Measurements from ENCODE around the gene FMNL2.
"Not testable (repeated sequence)": the region's sequence is repeated elsewhere in the genome, so short reads cannot be mapped to it uniquely, and the experiment has no call there.

FMNL2 gene

GRCh38 chr2:152470861-152471854 is 136.2 kb downstream of the FMNL2 start:
- DNase-seq (ENCODE audit: low spot score), result no peak

- DNase-seq (ENCODE audit: low spot score), result no peak
These were observed 137.5 kb downstream of the FMNL2 start for GRCh38 chr2:152472481-152472887.

- DNase-seq (ENCODE audit: low spot score), result no peak
These were observed 138.3 kb downstream of the FMNL2 start for GRCh38 chr2:152473151-152473857.

DNA sequence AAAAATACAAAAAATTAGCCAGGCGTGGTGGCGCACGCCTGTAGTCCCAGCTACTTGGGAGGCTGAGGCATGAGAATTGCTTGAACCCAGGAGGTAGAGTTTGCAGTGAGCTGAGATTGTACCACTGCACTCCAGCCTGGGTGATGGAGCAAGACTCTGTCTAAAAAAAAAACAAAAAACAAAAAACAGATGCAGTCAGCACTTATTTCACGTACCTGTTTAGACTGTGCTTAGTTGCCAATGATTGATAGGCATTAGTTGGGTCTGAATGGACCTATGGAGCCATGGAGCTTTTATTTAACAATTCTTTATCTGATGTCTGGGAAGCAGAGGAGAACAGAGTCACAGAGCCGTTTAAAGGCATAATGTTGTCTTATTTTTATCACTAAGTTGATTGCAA is 139.5 kb downstream of the FMNL2 start:
- DNase-seq (ENCODE audit: low spot score), result not testable (repeated sequence)

DNA sequence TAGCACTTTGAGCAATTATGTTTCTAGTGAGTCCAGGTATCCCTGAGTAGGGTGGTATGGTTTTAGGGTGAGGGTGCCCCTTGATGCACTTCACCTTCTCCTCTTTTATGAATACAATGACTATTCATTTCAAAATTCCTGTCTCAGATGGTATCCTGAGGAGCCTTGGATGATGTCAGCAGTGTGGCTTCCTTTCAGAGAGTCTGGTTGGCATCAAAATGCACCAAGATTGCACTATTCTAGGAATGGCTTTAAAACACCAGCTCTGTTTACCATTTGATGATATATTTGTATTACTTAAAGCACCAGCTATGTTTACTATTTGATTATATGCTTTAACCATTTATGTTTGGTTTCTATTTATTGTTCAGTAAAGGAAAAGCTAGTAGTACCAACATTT is 141.0 kb downstream of the FMNL2 start:
- DNase-seq (ENCODE audit: low spot score), result no peak

DNA sequence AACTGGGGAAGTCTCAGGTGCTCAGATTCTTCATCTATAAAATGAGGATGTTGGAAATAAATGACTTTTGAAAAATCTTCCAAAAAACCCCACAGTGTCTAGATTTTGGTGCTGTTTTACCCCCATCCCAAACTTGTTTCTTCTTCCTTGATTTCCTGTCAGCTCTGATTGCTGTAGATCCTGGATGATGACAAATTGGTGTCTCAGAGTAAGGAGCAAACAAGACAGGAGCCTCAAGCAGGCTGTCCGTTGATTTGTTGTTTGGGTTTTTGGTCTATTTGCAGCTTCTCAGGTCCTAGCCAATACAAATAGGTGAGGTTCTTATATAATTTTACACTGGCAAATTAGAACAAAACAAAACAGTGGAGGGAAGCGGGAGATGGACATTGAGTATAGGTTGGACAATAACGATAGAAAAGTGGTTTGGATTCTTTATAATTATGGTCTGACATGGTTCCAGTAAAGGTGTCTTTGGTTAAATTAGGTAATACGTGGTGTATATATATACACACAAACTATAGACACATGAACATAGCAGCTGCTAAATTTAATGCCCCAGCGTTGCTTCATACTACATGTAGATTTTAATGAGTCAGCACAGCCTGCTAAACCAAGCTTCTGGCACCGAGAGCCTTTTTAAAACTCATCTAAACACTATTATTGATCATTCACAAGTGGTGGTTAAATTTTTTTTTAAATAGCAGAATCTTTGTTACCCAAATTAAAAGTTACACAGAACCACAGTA is 142.5 kb downstream of the FMNL2 start:
- DNase-seq (ENCODE audit: low spot score), result no peak

GRCh38 chr2:152479282-152479681 is 144.3 kb downstream of the FMNL2 start:
- DNase-seq (ENCODE audit: low spot score), result no peak

- DNase-seq (ENCODE audit: low spot score), result no peak
These were observed 145.9 kb downstream of the FMNL2 start for GRCh38 chr2:152480821-152481399.

DNA sequence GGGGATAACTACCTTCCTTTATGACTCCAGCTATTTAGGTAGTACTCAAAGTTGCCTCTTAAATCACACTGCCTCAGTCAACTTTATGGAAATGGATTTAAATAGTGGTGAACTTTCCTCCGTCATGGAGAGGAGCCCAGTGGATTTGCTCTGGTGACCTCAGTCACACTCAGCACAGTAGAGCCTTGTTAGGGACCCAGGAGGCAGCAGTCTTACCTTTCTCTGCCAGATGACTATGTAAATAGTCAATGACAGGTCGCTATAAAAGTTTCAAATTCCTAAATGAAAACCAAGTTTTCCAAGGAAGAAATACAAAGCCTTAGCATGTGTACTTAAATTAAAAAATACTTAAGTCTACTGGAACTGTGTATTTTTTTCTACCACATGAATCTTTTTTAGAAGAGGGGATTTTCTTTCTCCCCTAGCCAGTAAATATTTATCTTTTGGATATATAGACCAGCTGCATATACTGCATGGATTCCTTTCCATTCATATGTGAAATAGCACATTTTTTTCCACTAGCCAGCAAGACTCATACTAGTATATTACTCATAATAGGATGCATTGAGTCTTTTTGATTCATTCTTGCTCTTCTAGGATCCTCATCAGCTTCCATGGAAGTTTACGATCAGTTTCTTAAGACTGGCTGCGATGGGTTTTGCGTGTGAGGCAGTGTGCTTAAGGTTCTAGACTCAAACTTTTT is 147.1 kb downstream of the FMNL2 start:
- no peak for DNase-seq (ENCODE audit: low spot score)

GRCh38 chr2:152483276-152484063 is 148.5 kb downstream of the FMNL2 start:
- no peak for DNase-seq (ENCODE audit: low spot score)

DNA sequence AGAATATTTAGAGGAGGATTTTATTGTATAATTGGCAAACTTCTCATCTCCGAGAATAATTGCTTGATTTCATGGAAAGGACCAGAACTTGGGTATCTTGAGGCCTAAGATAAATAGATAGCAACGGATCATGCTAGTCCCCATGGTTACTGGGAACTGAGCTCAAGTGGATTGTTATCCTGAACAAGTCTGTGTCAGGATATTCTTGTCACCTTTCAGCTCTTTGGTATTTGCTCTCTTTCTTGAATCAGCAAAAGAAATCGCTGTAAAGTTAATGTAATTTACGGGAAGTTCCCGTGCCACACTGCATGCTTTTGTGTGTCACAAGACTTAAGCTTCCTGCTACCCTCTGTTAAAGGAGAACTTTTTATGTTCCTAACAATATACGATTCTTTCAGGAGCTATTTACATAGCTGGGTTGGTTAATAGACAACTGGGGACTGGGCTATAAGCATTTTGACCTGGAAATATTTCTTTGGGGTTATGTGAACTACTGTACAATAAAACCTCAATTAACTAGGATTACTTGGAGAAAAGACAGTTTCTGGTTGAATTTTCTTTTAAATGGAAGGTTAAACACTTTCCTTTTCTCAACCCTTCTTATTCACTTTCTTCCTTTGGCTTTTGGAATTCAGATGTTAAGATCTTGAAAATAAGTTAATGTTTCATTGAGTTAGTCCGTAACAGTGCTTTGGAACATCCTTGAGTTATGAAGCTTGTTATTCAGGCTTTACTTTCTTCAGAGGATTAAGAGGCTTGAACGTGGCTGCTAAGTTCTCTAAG is 151.2 kb downstream of the FMNL2 start:
- peak; percentile 23 for DNase-seq (ENCODE audit: low spot score)

DNA sequence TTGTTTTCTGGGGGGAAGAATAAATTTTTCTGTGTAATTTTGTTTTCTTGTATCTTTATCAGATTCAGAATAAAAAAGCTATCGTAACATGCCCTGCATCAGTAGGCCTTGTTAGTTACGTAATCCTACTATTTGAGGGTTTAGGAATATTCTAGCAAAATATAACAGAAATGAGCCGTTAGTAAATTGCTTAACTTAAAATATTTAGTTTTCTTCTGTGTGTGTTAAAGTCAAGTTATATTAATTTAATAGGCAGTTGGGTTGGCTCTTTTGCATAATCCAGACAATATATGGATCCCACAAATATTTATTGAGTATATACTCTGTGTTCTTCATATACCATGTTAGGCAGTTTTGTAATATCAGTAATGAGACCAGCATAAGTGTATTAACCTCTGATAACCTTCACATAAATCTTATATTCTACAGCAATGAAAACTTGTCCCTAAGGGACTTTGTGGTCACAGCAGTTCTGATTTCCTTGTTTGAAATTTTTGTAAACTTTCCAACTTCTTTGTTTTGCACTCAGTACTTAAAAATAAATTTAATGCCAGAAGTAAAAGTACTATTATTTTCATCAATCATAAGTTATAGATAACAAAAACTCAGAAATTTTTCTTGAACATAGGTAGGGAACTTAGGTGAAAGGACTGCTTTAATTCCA is 151.9 kb downstream of the FMNL2 start:
- no peak for DNase-seq (ENCODE audit: low spot score)

- DNase-seq (ENCODE audit: low spot score), result no peak
These were observed 153.1 kb downstream of the FMNL2 start for GRCh38 chr2:152488075-152488474.

DNA sequence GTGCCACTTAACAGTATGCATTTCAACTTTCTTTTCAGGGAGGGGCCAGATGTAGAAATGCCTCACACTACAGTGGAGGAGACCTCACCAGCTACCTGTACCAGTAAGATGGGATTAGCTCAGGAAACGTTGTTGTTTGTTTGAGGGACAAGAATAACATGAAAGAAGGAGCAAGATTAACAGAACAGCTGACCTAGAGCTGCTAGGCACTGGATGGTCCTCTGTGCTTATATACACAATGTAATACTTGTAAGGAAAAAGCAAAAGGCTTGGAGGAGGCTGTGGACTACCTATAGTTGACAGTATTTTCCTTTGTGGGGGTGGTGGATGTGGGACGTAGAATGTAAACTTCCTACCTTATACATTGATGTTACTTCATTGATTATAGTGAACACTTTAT is 154.4 kb downstream of the FMNL2 start:
- no peak for DNase-seq (ENCODE audit: low spot score)

DNA sequence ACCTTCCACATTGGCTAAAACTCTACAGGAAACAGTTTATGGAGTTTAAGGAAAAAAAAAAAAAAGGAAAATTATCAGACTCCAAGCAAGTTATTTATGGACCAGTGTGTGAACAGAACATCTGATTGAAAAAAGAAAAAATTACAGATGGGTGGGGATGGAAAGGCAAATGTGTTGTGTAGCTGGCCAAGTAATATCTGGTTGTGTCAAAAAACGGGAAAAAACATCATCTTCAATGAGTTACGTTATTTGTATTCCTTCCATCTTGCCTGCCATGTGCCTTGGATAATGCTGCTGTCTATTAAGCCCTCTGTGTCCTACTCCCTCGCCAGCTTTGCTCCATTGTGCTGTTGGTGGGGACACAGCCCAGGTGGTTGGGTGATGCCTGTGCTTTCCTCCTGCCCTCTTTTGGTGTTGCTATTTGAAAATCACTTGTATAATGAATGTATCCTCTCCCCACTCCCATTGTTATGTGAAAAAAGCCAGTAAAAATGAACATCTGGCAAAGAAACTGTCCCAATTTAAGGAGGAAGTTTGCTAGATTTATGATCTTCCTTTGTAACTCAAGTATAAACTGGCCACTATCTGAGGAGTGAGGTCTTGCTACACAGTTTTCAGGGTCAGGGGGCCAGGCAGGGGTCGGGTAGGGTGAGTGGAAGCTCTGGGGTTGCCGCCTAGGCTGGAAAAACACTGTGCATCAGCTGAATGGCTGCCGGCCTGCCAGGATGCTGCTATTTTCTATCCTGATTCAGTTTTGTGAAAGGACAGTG is 155.9 kb downstream of the FMNL2 start:
- peak; percentile 81 for DNase-seq (ENCODE audit: low spot score)

GRCh38 chr2:152492131-152492530 is 157.2 kb downstream of the FMNL2 start:
- no peak for DNase-seq (ENCODE audit: low spot score)

- no peak for DNase-seq (ENCODE audit: low spot score)
These were observed 157.9 kb downstream of the FMNL2 start for GRCh38 chr2:152492911-152493310.

GRCh38 chr2:152493417-152493816 is 158.4 kb downstream of the FMNL2 start:
- no peak for DNase-seq (ENCODE audit: low spot score)
